Stomach (tissue), 9 donors: Measurements from ENCODE around the gene BCL2L1. TPM values are rescaled to one million over a fixed set of nuclear protein-coding genes. Genes with fewer than 3 reads are reported as not detected.
A peak's percentile ranks its signal among the peaks of the same experiment; 100 is the strongest.

Source experiments
- DNase-seq, 2 donors: peaks; one replicate each; pipeline versions ENCODE4 v3.0.0 to v3.0.0-alpha.2; 2013 to 2019
- H3K27ac ChIP-seq, 5 donors: fragments of 200-600 bp in 4 of 5; sonication (generic) in 4 of 5; one replicate each; pipeline ENCODE4 v1.5.1; 2013 to 2019; ENCODE audit warnings: mild to moderate bottlenecking in 1 of 5, moderate library complexity in 1 of 5
- H3K27me3 ChIP-seq, 3 donors: fragments of 200-600 bp; sonication (generic); one replicate each; pipeline ENCODE4 v1.5.1; 2017 to 2019; ENCODE audit warnings: mixed run types in 1 of 3
- H3K36me3 ChIP-seq, 4 donors: fragments of 200-600 bp; sonication (generic); 1 replicate in 3 of 4; 2 replicates in 1 of 4; pipeline ENCODE4 v1.5.1; 2016 to 2019
- H3K4me1 ChIP-seq, 4 donors: fragments of 200-600 bp; sonication (generic); one replicate each; pipeline ENCODE4 v1.5.1; 2016 to 2019
- H3K4me3 ChIP-seq, 4 donors: fragments of 200-600 bp; sonication (generic) in 3 of 4; one replicate each; pipeline ENCODE4 v1.5.1; 2016 to 2019; ENCODE audit warnings: mild to moderate bottlenecking in 1 of 4
- H3K9me3 ChIP-seq, 4 donors: fragments of 200-600 bp; sonication (generic); one replicate each; pipeline ENCODE4 v1.5.1; 2016 to 2019
- CTCF ChIP-seq, 7 experiments: fragments of 450-650 bp in 4 of 7; fragments of 200-600 bp in 3 of 7; sonication (generic) in 3 of 7; IDR thresholded peaks; one replicate each; pipeline ENCODE4 v1.5.1; 2016 to 2019; ENCODE audit warnings: antibody characterized with exemption in 7 of 7, control low read depth in 2 of 7, mild to moderate bottlenecking in 1 of 7
- EP300 ChIP-seq: sonication (generic); formaldehyde crosslinking; IDR thresholded peaks from one replicate; pipeline ENCODE4 v1.6.1; 2017; ENCODE audit warnings: antibody characterized with exemption
- POLR2A ChIP-seq, 4 donors: fragments of 450-650 bp; IDR thresholded peaks; one replicate each; pipeline ENCODE4 v1.6.1; 2016; ENCODE audit warnings: antibody characterized with exemption in 4 of 4, control low read depth in 2 of 4, mild to moderate bottlenecking in 1 of 4, moderate library complexity in 1 of 4
- POLR2AphosphoS5 ChIP-seq, 3 donors: sonication (generic); formaldehyde crosslinking; IDR thresholded peaks; one replicate each; pipeline ENCODE4 v1.6.1; 2016; ENCODE audit warnings: antibody characterized with exemption in 3 of 3
- WGBS, 5 donors: extraction: QIAGEN DNeasy Blood & Tissue Kit in 3 of 5; methylation state at CpG; one replicate each; pipeline versions ENCODE4 v1.1.5 to v1.1.7; 2013 to 2018; 5-methylcytosine and 5-hydroxymethylcytosine counted together
- intact Hi-C: fragments of 100-400 bp; cut with DNase I; formaldehyde crosslinking; loops from one replicate; pipeline ENCODE4 v1.15.1; 2023; ENCODE audit warnings: low total_unique reads
- polyA plus RNA-seq, 3 donors: library from polyadenylated mRNA; stranded (reverse); fragments of 200-250 nt; gene quantifications; one replicate each; pipeline ENCODE4 v1.2.3, GENCODE V29; 2013
- total RNA-seq, 5 donors: library from RNA; depleted of rRNA; stranded (reverse); fragments of >200 nt; gene quantifications; one replicate each; pipeline versions ENCODE4 v1.1.0 to v1.2.3, GENCODE V29; 2014 to 2016
- donor health status: healthy with polysubstance abuse.
- donor health status: Bipolar disorder and iron deficiency.
- donor health status: healthy.

The BCL2L1 gene
- total and polyA plus RNA-seq, 8 donors, result 47.1 to 210 (median 70.8) TPM

- DNase-seq, result peak in 1 of 2 donors; percentile 73
- 62 to 73% (median 71%) methylated on average over 4 of the region's 4 CpGs for WGBS, 5 donors
Observed at GRCh38 chr20:31693987-31694661, 28.5 kb downstream of the BCL2L1 start.

DNA sequence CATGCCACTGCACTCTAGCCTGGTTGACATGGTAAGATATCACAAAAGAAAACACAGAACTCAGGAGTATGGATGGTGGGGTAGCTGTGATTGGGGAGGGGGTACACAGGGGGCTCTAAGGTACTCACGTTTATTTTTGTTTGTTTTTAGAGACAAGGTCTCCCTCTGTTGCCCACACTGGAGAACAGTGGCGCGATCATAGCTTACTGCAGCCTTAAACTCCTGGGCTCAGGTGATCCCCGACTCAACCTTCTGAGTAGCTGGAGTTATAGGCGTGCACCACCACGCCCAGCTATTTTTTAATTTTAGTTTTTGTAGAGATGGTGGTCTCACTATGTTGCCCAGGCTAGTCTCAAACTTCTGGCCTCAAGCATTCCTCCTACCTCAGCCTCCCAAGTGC, 29.3 kb downstream of the BCL2L1 start:
- intact Hi-C loops, result no loop called here

More at GRCh38 chr20:31693987-31694661, 28.5 kb downstream of the BCL2L1 start:
- peaks cover 0 to 57% (median 37%) of the 10 kb centered on the region in 4 donors for H3K36me3 ChIP-seq
- H3K27ac ChIP-seq, result peak overlapping the region; percentile 45 to 98 (median 59)
- intact Hi-C loops, result no loop called here
- peaks cover 41 to 89% (median 50%) of the 10 kb centered on the region in 4 donors for H3K4me1 ChIP-seq
- H3K4me3 ChIP-seq, result no peak overlapping the region
- no peaks in the 10 kb centered on the region for H3K9me3 ChIP-seq
- no peak for TF ChIP-seq POLR2AphosphoS5 (IDR thresholded peaks at IDR 0.05)
- TF ChIP-seq CTCF (IDR thresholded peaks at IDR 0.05), result no peak
- TF ChIP-seq EP300, result no peak
- TF ChIP-seq POLR2A (IDR thresholded peaks at IDR 0.05), result no peak
- H3K27me3 ChIP-seq, result no peaks in the 10 kb centered on the region

GRCh38 chr20:31691646-31692275, 30.9 kb downstream of the BCL2L1 start:
- H3K9me3 ChIP-seq, result no peaks in the 10 kb centered on the region
- no peaks in the 10 kb centered on the region for H3K27me3 ChIP-seq
- no peak overlapping the region for H3K4me3 ChIP-seq
- TF ChIP-seq CTCF (IDR thresholded peaks at IDR 0.05), result no peak
- no peak for TF ChIP-seq POLR2A (IDR thresholded peaks at IDR 0.05)
- TF ChIP-seq EP300, result no peak
- TF ChIP-seq POLR2AphosphoS5 (IDR thresholded peaks at IDR 0.05), result no peak
- H3K27ac ChIP-seq, result peak overlapping the region in 3 of 5 donors; percentile 8 to 52 (median 8)
- intact Hi-C loops, result no loop called here
- no peak for DNase-seq
- H3K4me1 ChIP-seq, result peaks cover 29 to 85% (median 45%) of the 10 kb centered on the region in 4 donors
- WGBS, 5 donors, result 34 to 48% (median 39%) methylated on average over 1 of the region's 1 CpG
- H3K36me3 ChIP-seq, result peaks cover 0 to 63% (median 44%) of the 10 kb centered on the region in 4 donors

More for the DNA sequence above, 29.3 kb downstream of the BCL2L1 start:
- H3K36me3 ChIP-seq, result peaks cover 0 to 56% (median 40%) of the 10 kb centered on the region in 4 donors
- H3K4me3 ChIP-seq, result no peak overlapping the region
- WGBS, 5 donors, result 66 to 87% (median 73%) methylated on average over 6 of the region's 6 CpGs
- H3K9me3 ChIP-seq, result no peaks in the 10 kb centered on the region
- H3K27ac ChIP-seq, result peak overlapping the region in 4 of 5 donors; percentile 47 to 98 (median 74)
- no peaks in the 10 kb centered on the region for H3K27me3 ChIP-seq
- no peak for TF ChIP-seq EP300
- no peak for TF ChIP-seq POLR2AphosphoS5 (IDR thresholded peaks at IDR 0.05)
- no peak for TF ChIP-seq POLR2A (IDR thresholded peaks at IDR 0.05)
- no peak for TF ChIP-seq CTCF (IDR thresholded peaks at IDR 0.05)
- peaks cover 34 to 88% (median 44%) of the 10 kb centered on the region in 4 donors for H3K4me1 ChIP-seq
- no peak for DNase-seq

DNA sequence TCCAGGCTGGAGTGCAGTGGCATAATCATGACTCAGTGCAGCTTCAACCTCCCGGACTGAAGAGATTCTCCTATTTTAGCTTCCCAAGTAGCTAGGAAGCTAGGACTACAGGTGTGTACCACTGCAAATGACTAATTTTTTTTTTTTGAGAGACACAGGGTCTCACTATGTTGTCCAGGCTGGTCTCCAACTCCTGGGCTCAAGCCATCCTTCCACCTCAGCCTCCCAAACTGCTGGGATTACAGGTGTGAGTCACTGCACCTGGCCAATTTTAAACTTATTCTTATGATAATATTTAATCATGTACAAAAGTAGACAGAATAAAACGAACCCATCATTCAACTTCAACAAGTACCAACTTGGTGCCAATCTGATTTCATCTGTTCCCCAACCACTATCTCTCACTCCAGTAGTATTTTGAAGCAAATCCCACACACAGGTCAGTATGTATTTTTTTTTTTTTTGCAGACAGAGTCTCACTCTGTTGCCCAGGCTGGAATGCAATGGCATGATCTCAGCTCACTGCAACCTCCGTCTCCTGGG, 32.5 kb downstream of the BCL2L1 start:
- intact Hi-C loops, result no loop called here
- Histone ChIP-seq H3K27ac (peak overlapping the region in 1 of 5 donors; percentile 34), H3K36me3 (peaks cover 0 to 62% (median 45%) of the 10 kb centered on the region in 4 donors), H3K27me3 (no peaks in the 10 kb centered on the region), H3K4me1 (peaks cover 21 to 82% (median 49%) of the 10 kb centered on the region in 4 donors), H3K9me3 (no peaks in the 10 kb centered on the region), H3K4me3 (no peak overlapping the region)
- WGBS, 5 donors, result 76 to 86% (median 79%) methylated on average over 3 of the region's 3 CpGs
- DNase-seq, result no peak
- TF ChIP-seq POLR2AphosphoS5 (IDR thresholded peaks at IDR 0.05) (no peak), CTCF (IDR thresholded peaks at IDR 0.05) (no peak), POLR2A (IDR thresholded peaks at IDR 0.05) (no peak), EP300 (no peak)
